Sigmoid colon (tissue), 4 donors: ENCODE results near the gene MED8.

Experiments used
- CTCF ChIP-seq, 4 experiments: fragments of 450-650 bp in 3 of 4; fragments of 200-600 bp in 1 of 4; IDR thresholded peaks; one replicate each; pipeline ENCODE4 v1.5.1; 2016 to 2019; ENCODE audit warnings: antibody characterized with exemption in 4 of 4, mild to moderate bottlenecking in 3 of 4, moderate library complexity in 2 of 4
- EP300 ChIP-seq, 4 donors: sonication (generic); formaldehyde crosslinking; IDR thresholded peaks; one replicate each; pipeline ENCODE4 v1.6.1; 2017; ENCODE audit warnings: antibody characterized with exemption in 4 of 4
- POLR2AphosphoS5 ChIP-seq, 4 donors: sonication (generic); formaldehyde crosslinking; IDR thresholded peaks; one replicate each; pipeline ENCODE4 v1.6.1; 2017; ENCODE audit warnings: antibody characterized with exemption in 4 of 4

DNA sequence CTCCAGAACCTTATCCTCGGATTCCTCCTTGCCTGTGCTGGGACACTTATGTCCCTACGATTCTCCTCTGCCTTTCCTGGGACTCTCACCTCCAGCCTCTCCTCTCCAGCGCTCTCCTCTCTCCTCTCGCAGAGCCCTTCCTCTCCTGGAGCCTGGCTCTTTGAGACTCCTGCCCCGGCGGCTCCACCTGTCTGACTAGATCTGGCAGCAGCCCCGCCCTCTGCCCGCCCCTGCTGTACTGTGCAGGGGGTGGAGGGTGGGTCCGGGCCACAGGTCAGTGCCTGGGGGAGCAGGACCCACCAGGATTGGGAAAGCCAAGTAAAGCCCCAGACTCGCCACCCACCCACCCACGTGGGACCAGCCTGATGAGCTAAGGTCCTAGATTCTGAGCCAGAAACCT lies 23.4 kb downstream of the MED8 start:
- TF ChIP-seq CTCF (IDR thresholded peaks at IDR 0.05) (no peak), EP300 (IDR thresholded peaks at IDR 0.05) (no peak), POLR2AphosphoS5 (IDR thresholded peaks at IDR 0.05) (no peak)
